GM12891 (cell line): Measurements from ENCODE around the gene RASA3.

ENCODE experiments used
- PAX5 ChIP-seq: IDR thresholded peaks from 2 replicates; pipeline ENCODE4 v1.6.1; 2011; ENCODE audit warnings: low read length, moderate library complexity, mild to moderate bottlenecking; ENCODE audit not compliant: insufficient read depth, severe bottlenecking
- POLR2A ChIP-seq: IDR thresholded peaks from 2 replicates; pipeline ENCODE4 v1.6.1; 2011; ENCODE audit warnings: low read depth, low read length, control low read depth
- POLR2AphosphoS5 ChIP-seq: IDR thresholded peaks from 2 replicates; pipeline ENCODE4 v1.6.1; 2011; ENCODE audit warnings: low read depth, low read length, control low read depth
- SPI1 ChIP-seq: IDR thresholded peaks from 2 replicates; pipeline ENCODE4 v1.6.1; 2011; ENCODE audit warnings: low read depth, low read length, control low read depth
- TAF1 ChIP-seq: IDR thresholded peaks from 2 replicates; pipeline ENCODE4 v1.6.1; 2011; ENCODE audit warnings: low read depth, low read length, control low read depth

GRCh38 chr13:113967206-113967720 lies 165.2 kb downstream of the RASA3 start:
- TF ChIP-seq POLR2A (no peak), POLR2AphosphoS5 (no peak), TAF1 (no peak), PAX5 (no peak), SPI1 (no peak)
